Endothelial cell of umbilical vein (primary cell): ENCODE measurements around the gene BSPRY. TPM values are rescaled to one million over a fixed set of nuclear protein-coding genes. Genes with fewer than 3 reads are reported as not detected.

Source experiments
- BruUV-seq: library from RNA; stranded (reverse); fragments of 400-500 nt; replicated peaks from 2 replicates; lab custom pipeline; 2021; lab: Mats Ljungman, UMichigan
- CTCF ChIA-PET: fragments of 300-600, 350-600 bp; sonication (Branson Sonifier 250); formaldehyde crosslinking; loops from one replicate; lab custom pipeline; 2021; ENCODE audit warnings: antibody characterized with exemption, inconsistent platforms; lab: Charles Lee
- POLR2A ChIA-PET: fragments of 300-600, 350-600 bp; sonication (Branson Sonifier 250); formaldehyde crosslinking; loops from one replicate; lab custom pipeline; 2021; ENCODE audit warnings: antibody characterized with exemption, inconsistent platforms; lab: Charles Lee
- DNase-seq: peaks from one replicate; pipeline ENCODE4 v3.0.0-alpha.2; 2011; ENCODE audit warnings: low read depth, low spot score
- FAIRE-seq: peaks from 2 replicates; lab custom pipeline; 2011; peaks lifted over from hg19 to GRCh38; lab: Jason Lieb, UNC
- H2AFZ ChIP-seq: 2 replicates; pipeline ENCODE4 v1.6.0; 2012; ENCODE audit warnings: low read depth, low read length, control low read depth, inconsistent platforms
- H3K27ac ChIP-seq: 2 replicates; pipeline ENCODE4 v1.5.1; 2011; ENCODE audit warnings: low read depth, mild to moderate bottlenecking, control low read depth, low read length, moderate library complexity; ENCODE audit not compliant: insufficient read depth
- H3K27me3 ChIP-seq, 2 experiments: 2 replicates each; pipeline versions ENCODE4 v1.6.0 to v1.6.1; 2011; ENCODE audit warnings: low read length in 2 of 2, mixed read lengths in 1 of 2; ENCODE audit not compliant: control insufficient read depth in 2 of 2, insufficient read depth in 2 of 2
- H3K36me3 ChIP-seq, 2 experiments: 2 replicates in 1 of 2; 3 replicates in 1 of 2; pipeline ENCODE4 v1.5.1; 2011; ENCODE audit warnings: low read length in 2 of 2, mild to moderate bottlenecking in 1 of 2, moderate library complexity in 1 of 2; ENCODE audit not compliant: control insufficient read depth in 2 of 2, insufficient read depth in 2 of 2; ENCODE audit errors: extremely low read depth in 1 of 2
- H3K4me1 ChIP-seq: 3 replicates; pipeline ENCODE4 v1.5.1; 2011; ENCODE audit warnings: mild to moderate bottlenecking, low read length; ENCODE audit not compliant: control insufficient read depth, insufficient read depth; ENCODE audit errors: extremely low read depth
- H3K4me2 ChIP-seq: 2 replicates; pipeline ENCODE4 v1.6.1; 2011; ENCODE audit warnings: low read length, control low read depth, mixed read lengths; ENCODE audit not compliant: insufficient read depth
- H3K4me3 ChIP-seq, 3 experiments: fragments of 200-600 bp in 1 of 3; sonication (generic), shearing (Covaris generic) in 1 of 3; replicated peaks in 1 of 3; 2 replicates each; pipeline ENCODE4 v1.5.1; 2011 to 2016; ENCODE audit warnings: control low read depth in 3 of 3, low read length in 3 of 3, mild to moderate bottlenecking in 2 of 3, inconsistent platforms in 1 of 3, low read depth in 1 of 3, moderate library complexity in 1 of 3; ENCODE audit not compliant: insufficient read depth in 1 of 3
- H3K79me2 ChIP-seq: 2 replicates; pipeline ENCODE4 v1.6.0; 2012; ENCODE audit warnings: low read length, inconsistent platforms; ENCODE audit not compliant: control insufficient read depth, insufficient read depth
- H3K9ac ChIP-seq: replicated peaks from 2 replicates; pipeline ENCODE3; 2011; ENCODE audit warnings: low read length, control low read depth; ENCODE audit not compliant: insufficient read depth; ENCODE audit errors: extremely low read depth
- H3K9me1 ChIP-seq: replicated peaks from 3 replicates; pipeline ENCODE4 v1.6.0; 2011; ENCODE audit warnings: mild to moderate bottlenecking, low read length; ENCODE audit not compliant: control insufficient read depth, insufficient read depth; ENCODE audit errors: extremely low read depth
- H3K9me3 ChIP-seq: replicated peaks from 2 replicates; pipeline ENCODE4 v1.5.1; 2012; ENCODE audit warnings: low read length, inconsistent platforms; ENCODE audit not compliant: control insufficient read depth, insufficient read depth
- H4K20me1 ChIP-seq: replicated peaks from 2 replicates; pipeline ENCODE3; 2011; ENCODE audit warnings: mild to moderate bottlenecking, low read length; ENCODE audit not compliant: control insufficient read depth, insufficient read depth; ENCODE audit errors: extremely low read depth
- EZH2 ChIP-seq: IDR thresholded peaks from 2 replicates; pipeline ENCODE4 v1.6.1; 2012; ENCODE audit warnings: borderline replicate concordance, low read depth, mild to moderate bottlenecking, moderate library complexity, low read length, inconsistent platforms; ENCODE audit not compliant: severe bottlenecking
- FOS ChIP-seq: IDR thresholded peaks from 2 replicates; pipeline ENCODE4 v1.6.1; 2011; ENCODE audit warnings: mild to moderate bottlenecking, low read length, moderate library complexity, borderline replicate concordance; ENCODE audit not compliant: insufficient read depth
- GATA2 ChIP-seq: IDR thresholded peaks from 2 replicates; pipeline ENCODE4 v1.7.0; 2011; ENCODE audit warnings: low read depth, mild to moderate bottlenecking, moderate library complexity, mixed read lengths, low read length; ENCODE audit not compliant: insufficient read length, insufficient read depth
- JUN ChIP-seq: IDR thresholded peaks from 2 replicates; pipeline ENCODE4 v1.6.1; 2011; ENCODE audit warnings: borderline replicate concordance, low read depth; ENCODE audit not compliant: insufficient read length, insufficient read depth
- MAX ChIP-seq: IDR thresholded peaks from 2 replicates; pipeline ENCODE4 v1.6.1; 2011; ENCODE audit not compliant: insufficient read depth, insufficient read length
- MYC ChIP-seq: IDR thresholded peaks from one replicate; pipeline ENCODE4 v1.6.1; 2011; ENCODE audit warnings: mild to moderate bottlenecking, low read depth, low read length
- POLR2A ChIP-seq: IDR thresholded peaks from 2 replicates; pipeline ENCODE4 v1.6.1; 2012; ENCODE audit warnings: low read depth, mild to moderate bottlenecking, control low read depth, low read length
- POLR2AphosphoS5 ChIP-seq: IDR thresholded peaks from 2 replicates; pipeline ENCODE4 v1.6.1; 2012; ENCODE audit warnings: low read depth, mild to moderate bottlenecking, control low read depth, low read length, moderate library complexity; ENCODE audit not compliant: insufficient read depth
- dilution Hi-C: fragments of 300-500 bp; cut with MboI; formaldehyde crosslinking; loops from one replicate; pipeline ENCODE4 v1.15.0; 2019; ENCODE audit warnings: low sequenced_read_pairs; ENCODE audit not compliant: extremely low pct_ligation_motif_present
- intact Hi-C: fragments of 100-400 bp; cut with micrococcal nuclease; formaldehyde crosslinking; loops from one replicate; pipeline ENCODE4 v1.10.0; 2022
- polyA plus RNA-seq, 4 experiments: library from polyadenylated mRNA; depleted of rRNA in 3 of 4; stranded (reverse) in 3 of 4; unstranded in 1 of 4; fragments of >200 nt; gene quantifications; 2 replicates each; pipeline versions ENCODE4 v1.2.1 to v1.2.3, GENCODE V29; 2011 to 2012; ENCODE audit warnings: missing spikeins in 1 of 4
- total RNA-seq: library from RNA; stranded (reverse); gene quantifications from 2 replicates; pipeline ENCODE4 v1.2.3, GENCODE V29; 2021
- TF ChIP-seq, protein P1 (sequence below), 2 donors: IDR thresholded peaks; 1 replicate in 1 of 2; 2 replicates in 1 of 2; pipeline ENCODE4 v1.5.1; 2011; ENCODE audit warnings: low read length in 2 of 2, mild to moderate bottlenecking in 2 of 2, moderate library complexity in 2 of 2, control low read depth in 1 of 2, inconsistent platforms in 1 of 2, low read depth in 1 of 2; ENCODE audit not compliant: insufficient read depth in 1 of 2; ENCODE audit errors: extremely low read depth in 1 of 2

BSPRY gene
- total and polyA plus RNA-seq, 2 donors (not counting 3 experiments of a cell fraction or from before 2014, with no cell fraction given): not detected

DNA sequence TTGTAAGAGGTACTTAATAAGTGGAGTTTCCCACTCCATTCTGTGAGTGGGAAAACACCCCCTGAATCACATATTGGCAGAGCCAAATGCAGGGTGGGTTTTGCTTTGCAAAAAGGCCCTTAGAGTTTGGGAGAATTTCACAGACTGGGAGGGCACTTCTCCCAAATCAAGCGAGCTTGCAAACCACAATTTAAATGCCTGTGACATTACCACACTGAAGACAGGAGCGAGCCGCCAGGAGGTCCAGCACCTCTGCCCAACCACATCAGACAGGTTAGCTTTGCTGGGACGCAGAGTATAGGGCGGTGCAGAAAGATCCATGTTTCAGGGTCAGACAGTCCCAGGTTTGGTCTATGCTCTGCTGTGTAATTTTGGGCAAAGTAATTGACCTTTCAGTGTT, 49.5 kb downstream of the BSPRY start:
- no peaks in the 10 kb centered on the region for H3K9me3 ChIP-seq
- no peak overlapping the region for H3K9ac ChIP-seq
- DNase-seq (no peak), FAIRE-seq (no peak)
- peaks cover 24% of the 10 kb centered on the region for H3K4me1 ChIP-seq
- H3K27ac ChIP-seq: no peak overlapping the region
- no TSS peak for BruUV-seq
- H3K27me3 ChIP-seq: no peaks in the 10 kb centered on the region
- intact Hi-C loops (no loop called here), dilution Hi-C loops (no loop called here)
- no peak overlapping the region for H2AFZ ChIP-seq
- no peaks in the 10 kb centered on the region for H4K20me1 ChIP-seq
- POLR2A ChIA-PET: no interaction called here
- H3K79me2 ChIP-seq: no peaks in the 10 kb centered on the region
- CTCF ChIA-PET: interaction anchor here (0.8 to 1.4 kb wide), 9 partner anchors 9 to 259 kb away, joined by 3 to 4 read pairs (median 3); partner anchors contain the start of genes C9orf43, POLE3 and WDR31
- no peak overlapping the region for H3K4me2 ChIP-seq
- H3K4me3 ChIP-seq: no peak overlapping the region
- TF ChIP-seq GATA2: no peak
- no peak for TF ChIP-seq FOS
- TF ChIP-seq POLR2AphosphoS5: no peak
- no peak for TF ChIP-seq MYC
- no peak for TF ChIP-seq EZH2
- TF ChIP-seq, protein P1, sequence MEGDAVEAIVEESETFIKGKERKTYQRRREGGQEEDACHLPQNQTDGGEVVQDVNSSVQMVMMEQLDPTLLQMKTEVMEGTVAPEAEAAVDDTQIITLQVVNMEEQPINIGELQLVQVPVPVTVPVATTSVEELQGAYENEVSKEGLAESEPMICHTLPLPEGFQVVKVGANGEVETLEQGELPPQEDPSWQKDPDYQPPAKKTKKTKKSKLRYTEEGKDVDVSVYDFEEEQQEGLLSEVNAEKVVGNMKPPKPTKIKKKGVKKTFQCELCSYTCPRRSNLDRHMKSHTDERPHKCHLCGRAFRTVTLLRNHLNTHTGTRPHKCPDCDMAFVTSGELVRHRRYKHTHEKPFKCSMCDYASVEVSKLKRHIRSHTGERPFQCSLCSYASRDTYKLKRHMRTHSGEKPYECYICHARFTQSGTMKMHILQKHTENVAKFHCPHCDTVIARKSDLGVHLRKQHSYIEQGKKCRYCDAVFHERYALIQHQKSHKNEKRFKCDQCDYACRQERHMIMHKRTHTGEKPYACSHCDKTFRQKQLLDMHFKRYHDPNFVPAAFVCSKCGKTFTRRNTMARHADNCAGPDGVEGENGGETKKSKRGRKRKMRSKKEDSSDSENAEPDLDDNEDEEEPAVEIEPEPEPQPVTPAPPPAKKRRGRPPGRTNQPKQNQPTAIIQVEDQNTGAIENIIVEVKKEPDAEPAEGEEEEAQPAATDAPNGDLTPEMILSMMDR (IDR thresholded peaks at IDR 0.05; ENCODE audit: extremely low read depth in 1 of 2, insufficient read depth in 1 of 2, low read depth in 1 of 2, low read length in 2 of 2): no peak
- no peak for TF ChIP-seq JUN
- no peak for TF ChIP-seq POLR2A
- TF ChIP-seq MAX: no peak
- no peaks in the 10 kb centered on the region for H3K36me3 ChIP-seq
- no peaks in the 10 kb centered on the region for H3K9me1 ChIP-seq
